ENCODE results near the gene NRP1. TPM values are rescaled to one million over a fixed set of nuclear protein-coding genes. Genes with fewer than 3 reads are reported as not detected.

NRP1 gene
- total RNA-seq, 1 experiment from 2014 or later, result 3.0 TPM

DNA sequence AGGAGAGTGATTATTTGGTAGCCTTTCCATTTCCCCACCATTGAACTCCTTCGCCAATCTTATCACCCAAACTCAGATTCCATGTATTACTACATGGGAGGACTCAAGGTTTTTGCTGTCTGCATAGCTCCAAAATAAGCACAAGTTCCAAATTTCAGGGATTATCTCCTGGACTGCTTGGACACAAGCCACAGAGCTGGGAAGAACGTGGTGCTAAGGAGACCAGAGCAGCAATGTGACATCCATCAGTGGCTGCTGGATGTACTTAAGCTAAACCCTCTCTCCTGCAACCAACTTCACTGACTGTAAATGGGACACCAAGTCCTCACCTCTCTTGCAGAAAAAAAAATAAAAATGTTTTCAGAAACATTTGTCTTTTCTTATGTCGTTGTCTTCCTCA, 56.3 kb downstream of the NRP1 start (continued):
- TF ChIP-seq GABPB1 (CRISPR knock-in tag; IDR thresholded peaks at IDR 0.05) (no peak), IRF2 (CRISPR knock-in tag; IDR thresholded peaks at IDR 0.05; ENCODE audit: borderline replicate concordance, low read depth) (no peak), E2F5 (CRISPR knock-in tag; IDR thresholded peaks at IDR 0.05) (no peak), ETV6 (CRISPR knock-in tag; IDR thresholded peaks at IDR 0.05) (no peak), AR (CRISPR knock-in tag; IDR thresholded peaks at IDR 0.05) (no peak), IRF1 (CRISPR knock-in tag; IDR thresholded peaks at IDR 0.05) (no peak), ERG (CRISPR knock-in tag; IDR thresholded peaks at IDR 0.05) (no peak), SMAD3 (CRISPR knock-in tag; IDR thresholded peaks at IDR 0.05; ENCODE audit: borderline replicate concordance) (no peak), NFYB (CRISPR knock-in tag; conservative IDR thresholded peaks at IDR 0.05; ENCODE audit: low read depth) (no peak), PRRX2 (CRISPR knock-in tag; IDR thresholded peaks at IDR 0.05) (no peak), NR3C1 (CRISPR knock-in tag; conservative IDR thresholded peaks at IDR 0.05; ENCODE audit: low read depth) (no peak)

DNA sequence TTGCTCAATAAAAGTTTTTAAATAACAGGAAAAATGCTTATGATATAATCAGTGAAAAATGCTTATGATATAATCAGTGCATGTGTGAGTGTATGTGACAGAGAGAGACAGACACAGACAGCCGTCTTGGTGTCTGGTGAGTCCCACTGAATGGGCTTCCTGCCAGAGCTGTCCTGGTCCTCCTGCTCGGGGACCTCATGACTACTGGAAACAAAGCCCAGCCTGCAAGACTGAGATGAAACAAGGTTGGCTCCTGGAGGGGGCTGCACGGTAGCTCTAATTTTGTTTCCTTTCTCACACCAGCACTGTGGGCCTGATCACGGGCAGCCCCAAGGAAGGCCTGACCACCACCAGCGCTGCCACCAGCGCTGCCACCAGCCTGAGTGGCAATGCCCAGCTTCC, 57.3 kb downstream of the NRP1 start:
- Mint-ChIP-seq H3K4me3 (no peak overlapping the region), H3K27ac (no peak overlapping the region), H3K27me3 (ENCODE audit: low read depth) (no peaks in the 10 kb centered on the region), H3K4me1 (peaks cover 16% of the 10 kb centered on the region), H3K36me3 (no peaks in the 10 kb centered on the region), H3K9me3 (no peaks in the 10 kb centered on the region)
- CTCF ChIA-PET, result interaction anchor here (0.7 to 2.0 kb wide), 2 partner anchors 66 to 84 kb away, joined by 3 to 7 read pairs; no protein-coding TSS in a partner anchor
- DNase-seq (ENCODE audit: low spot score) (no peak), ATAC-seq (0 out of 2 replicates have a peak, but pooled peaks have one; percentile 16)
- POLR2A ChIA-PET, result no interaction called here
- TF ChIP-seq TEAD1 (CRISPR knock-in tag; IDR thresholded peaks at IDR 0.05) (no peak), CTCF (IDR thresholded peaks at IDR 0.05) (no peak), ATF1 (CRISPR knock-in tag; IDR thresholded peaks at IDR 0.05) (no peak), IRF2 (CRISPR knock-in tag; IDR thresholded peaks at IDR 0.05; ENCODE audit: borderline replicate concordance, low read depth) (no peak), ETV6 (CRISPR knock-in tag; IDR thresholded peaks at IDR 0.05) (no peak), RELA (CRISPR knock-in tag; IDR thresholded peaks at IDR 0.05; ENCODE audit: borderline replicate concordance) (no peak), GTF2I (CRISPR knock-in tag; conservative IDR thresholded peaks at IDR 0.05) (no peak), PREB (CRISPR knock-in tag; IDR thresholded peaks at IDR 0.05; ENCODE audit: borderline replicate concordance) (no peak), STAT6 (CRISPR knock-in tag; conservative IDR thresholded peaks at IDR 0.05; ENCODE audit: low read depth) (no peak), GRHL2 (CRISPR knock-in tag; IDR thresholded peaks at IDR 0.05; ENCODE audit: insufficient replicate concordance, severe bottlenecking) (no peak), ZBTB21 (CRISPR knock-in tag; IDR thresholded peaks at IDR 0.05; ENCODE audit: borderline replicate concordance) (no peak), JAZF1 (CRISPR knock-in tag; IDR thresholded peaks at IDR 0.05) (no peak), ZMAT4 (CRISPR knock-in tag; IDR thresholded peaks at IDR 0.05) (no peak), OVOL2 (CRISPR knock-in tag; IDR thresholded peaks at IDR 0.05; ENCODE audit: borderline replicate concordance) (no peak)
- TF ChIP-seq, protein P1, sequence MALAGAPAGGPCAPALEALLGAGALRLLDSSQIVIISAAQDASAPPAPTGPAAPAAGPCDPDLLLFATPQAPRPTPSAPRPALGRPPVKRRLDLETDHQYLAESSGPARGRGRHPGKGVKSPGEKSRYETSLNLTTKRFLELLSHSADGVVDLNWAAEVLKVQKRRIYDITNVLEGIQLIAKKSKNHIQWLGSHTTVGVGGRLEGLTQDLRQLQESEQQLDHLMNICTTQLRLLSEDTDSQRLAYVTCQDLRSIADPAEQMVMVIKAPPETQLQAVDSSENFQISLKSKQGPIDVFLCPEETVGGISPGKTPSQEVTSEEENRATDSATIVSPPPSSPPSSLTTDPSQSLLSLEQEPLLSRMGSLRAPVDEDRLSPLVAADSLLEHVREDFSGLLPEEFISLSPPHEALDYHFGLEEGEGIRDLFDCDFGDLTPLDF (CRISPR knock-in tag; IDR thresholded peaks at IDR 0.05), result no peak

Data from WTC11 (cell line).